HepG2 (cell line): ENCODE results near the gene GTPBP6. TPM values are rescaled to one million over a fixed set of nuclear protein-coding genes. Genes with fewer than 3 reads are reported as not detected.
A peak's percentile ranks its signal among the peaks of the same experiment; 100 is the strongest.

Source experiments
- CEBPG ChIP-seq: IDR thresholded peaks from 2 replicates; pipeline ENCODE4 v1.6.1; 2016
- EED ChIP-seq: sonication (generic); formaldehyde crosslinking; IDR thresholded peaks from 2 replicates; pipeline ENCODE4 v1.5.0; 2020; ENCODE audit warnings: mild to moderate bottlenecking, missing genetic modification reagents
- GFI1 ChIP-seq: sonication (generic); formaldehyde crosslinking; IDR thresholded peaks from 2 replicates; pipeline ENCODE4 v1.5.0; 2020; ENCODE audit warnings: missing genetic modification reagents, mild to moderate bottlenecking, borderline replicate concordance
- HIVEP1 ChIP-seq: sonication (generic); formaldehyde crosslinking; IDR thresholded peaks from 2 replicates; pipeline ENCODE4 v1.4.0; 2020; ENCODE audit warnings: mild to moderate bottlenecking, missing genetic modification reagents
- IKZF4 ChIP-seq: sonication (generic); formaldehyde crosslinking; IDR thresholded peaks from 2 replicates; pipeline ENCODE4 v1.5.1; 2020; ENCODE audit warnings: borderline replicate concordance, mild to moderate bottlenecking, low read depth, missing genetic modification reagents; ENCODE audit errors: not compliant biosample characterization
- MYPOP ChIP-seq: sonication (generic); formaldehyde crosslinking; IDR thresholded peaks from 2 replicates; pipeline ENCODE4 v1.8.1; 2023; ENCODE audit warnings: mild to moderate bottlenecking, moderate library complexity, missing genetic modification reagents
- NFATC3 ChIP-seq: sonication (generic); formaldehyde crosslinking; IDR thresholded peaks from 2 replicates; pipeline ENCODE4 v1.5.1; 2020; ENCODE audit warnings: mild to moderate bottlenecking, missing genetic modification reagents
- NFKB2 ChIP-seq: sonication (generic); formaldehyde crosslinking; IDR thresholded peaks from 2 replicates; pipeline ENCODE4 v1.4.0; 2020; ENCODE audit warnings: missing genetic modification reagents, borderline replicate concordance
- NR2F1 ChIP-seq, 2 experiments: fragments of 450-650 bp in 1 of 2; formaldehyde crosslinking in 1 of 2; IDR thresholded peaks; 2 replicates each; pipeline versions ENCODE4 v1.5.0 to v1.6.1; 2016 to 2020; ENCODE audit warnings: mild to moderate bottlenecking in 1 of 2, missing compliant biosample characterization in 1 of 2, missing genetic modification reagents in 1 of 2, moderate library complexity in 1 of 2
- POLR2AphosphoS5 ChIP-seq: IDR thresholded peaks from 2 replicates; pipeline ENCODE4 v1.6.1; 2012; ENCODE audit warnings: low read depth, low read length
- RXRA ChIP-seq: sonication (generic); formaldehyde crosslinking; IDR thresholded peaks from 2 replicates; pipeline ENCODE4 v1.5.1; 2020; ENCODE audit warnings: missing genetic modification reagents
- SMAD1 ChIP-seq: sonication (generic); formaldehyde crosslinking; IDR thresholded peaks from 2 replicates; pipeline ENCODE4 v1.4.0; 2020; ENCODE audit warnings: missing genetic modification reagents, low read depth, mild to moderate bottlenecking, borderline replicate concordance
- TEAD3 ChIP-seq: optimal IDR thresholded peaks from 2 replicates; pipeline ENCODE3; 2016; ENCODE audit warnings: borderline replicate concordance
- UBTF ChIP-seq: sonication (generic); formaldehyde crosslinking; IDR thresholded peaks from 2 replicates; pipeline ENCODE4 v1.4.0; 2020; ENCODE audit warnings: mild to moderate bottlenecking, missing genetic modification reagents
- ZBTB4 ChIP-seq: sonication (generic); formaldehyde crosslinking; IDR thresholded peaks from 2 replicates; pipeline ENCODE4 v1.4.0; 2020; ENCODE audit warnings: missing genetic modification reagents, mild to moderate bottlenecking, borderline replicate concordance
- ZBTB7B ChIP-seq: sonication (generic); formaldehyde crosslinking; IDR thresholded peaks from 2 replicates; pipeline ENCODE4 v1.4.0; 2020; ENCODE audit warnings: missing genetic modification reagents
- ZNF17 ChIP-seq: sonication (generic); formaldehyde crosslinking; IDR thresholded peaks from 2 replicates; pipeline ENCODE4 v1.5.0; 2020; ENCODE audit warnings: mild to moderate bottlenecking, missing genetic modification reagents
- ZNF574 ChIP-seq: sonication (generic); formaldehyde crosslinking; IDR thresholded peaks from 2 replicates; pipeline ENCODE4 v1.4.0; 2020; ENCODE audit warnings: missing genetic modification reagents
- ZNF839 ChIP-seq: sonication (generic); formaldehyde crosslinking; IDR thresholded peaks from 2 replicates; pipeline ENCODE4 v1.4.0; 2020; ENCODE audit warnings: missing genetic modification reagents, mild to moderate bottlenecking, borderline replicate concordance
- ZNF891 ChIP-seq: sonication (generic); formaldehyde crosslinking; IDR thresholded peaks from 2 replicates; pipeline ENCODE4 v1.5.0; 2020; ENCODE audit warnings: mild to moderate bottlenecking, missing genetic modification reagents
- polyA plus RNA-seq, 8 experiments: library from polyadenylated mRNA; depleted of rRNA in 3 of 8; stranded (reverse) in 7 of 8; unstranded in 1 of 8; fragments of >200 nt; fragmentation: Illumina TruSeq in 4 of 8; extraction: Trizol in 4 of 8; gene quantifications; 2 replicates each; pipeline versions ENCODE4 v1.2.1 to v1.2.3, GENCODE V29; 2011 to 2016; ENCODE audit warnings: low read depth in 4 of 8, missing spikeins in 1 of 8, mixed read lengths in 1 of 8; ENCODE audit not compliant: insufficient read depth in 1 of 8
- total RNA-seq, 5 experiments: library from RNA; depleted of rRNA; stranded (reverse); fragments of >200 nt; fragmentation: Illumina TruSeq; extraction: Trizol; gene quantifications; 2 replicates each; pipeline ENCODE4 v1.2.3, GENCODE V29; 2016; ENCODE audit warnings: low read depth in 1 of 5

GTPBP6 gene
- total and polyA plus RNA-seq, 2 of the 13 experiments (the other 11 are each of a cell fraction or from before 2014, with no cell fraction given), result 20.2 to 39.6 TPM

GRCh38 chrX:261167-261918, 57.3 kb downstream of the GTPBP6 start (continued):
- TF ChIP-seq EED (CRISPR knock-in tag), result no peak
- TF ChIP-seq NFKB2 (CRISPR knock-in tag), result no peak; the same call in 1 of the 2 replicates
- peak; percentile 55; the same call in 1 of the 2 replicates for TF ChIP-seq GFI1 (CRISPR knock-in tag)
- TF ChIP-seq UBTF (CRISPR knock-in tag), result peak; percentile 64
- TF ChIP-seq MYPOP (CRISPR knock-in tag), result no peak
- peak; percentile 67 for TF ChIP-seq ZNF574 (CRISPR knock-in tag)
- no peak for TF ChIP-seq IKZF4 (CRISPR knock-in tag)
- peak; percentile 42; the same call in 1 of the 2 replicates for TF ChIP-seq RXRA (CRISPR knock-in tag)
- TF ChIP-seq NFATC3, result no peak
- 0 out of 2 replicates have a peak, but pooled peaks have one; percentile 15 for TF ChIP-seq ZBTB4 (CRISPR knock-in tag)
- TF ChIP-seq ZBTB7B (CRISPR knock-in tag), result 0 out of 2 replicates have a peak, but pooled peaks have one; percentile 53
- TF ChIP-seq POLR2AphosphoS5, result peak; percentile 49
- TF ChIP-seq CEBPG (CRISPR knock-in tag), result no peak
- peak; percentile 45 for TF ChIP-seq TEAD3
- TF ChIP-seq ZNF17 (CRISPR knock-in tag), result no peak
- TF ChIP-seq ZNF891 (CRISPR knock-in tag), result peak; percentile 67; the same call in 1 of the 2 replicates
- peak; percentile 18; the same call in 1 of the 2 replicates for TF ChIP-seq SMAD1
- TF ChIP-seq ZNF839, result no peak
- peak; percentile 78 to 85 for TF ChIP-seq NR2F1 (CRISPR knock-in tag; IDR thresholded peaks at IDR 0.05)
- peak; percentile 77 for TF ChIP-seq HIVEP1 (CRISPR knock-in tag)
